HL-60 (cell line): ENCODE measurements around the gene BBS12.
"Not testable (repeated sequence)": the region's sequence is repeated elsewhere in the genome, so short reads cannot be mapped to it uniquely, and the experiment has no call there.

Experiments used
- DNase-seq, 2 experiments: peaks; one replicate each; pipeline ENCODE4 v3.0.0-alpha.2; 2010 to 2020; ENCODE audit warnings: low read depth in 1 of 2, low spot score in 1 of 2
- H3K27ac ChIP-seq: fragments of 250-450 bp; sonication (Bioruptor Pico); replicated peaks from 2 replicates; pipeline ENCODE4 v1.5.1; 2020; ENCODE audit warnings: mild to moderate bottlenecking, moderate library complexity
- H3K27me3 ChIP-seq: fragments of 250-450 bp; sonication (Bioruptor Pico); 2 replicates; pipeline ENCODE4 v1.5.1; 2021; ENCODE audit warnings: mild to moderate bottlenecking, moderate library complexity; ENCODE audit not compliant: insufficient read depth, poor library complexity, severe bottlenecking
- H3K4me3 ChIP-seq: replicated peaks from 2 replicates; pipeline ENCODE4 v1.5.1; 2011; ENCODE audit warnings: mild to moderate bottlenecking, control low read depth, low read length; ENCODE audit not compliant: insufficient read depth
- GABPA ChIP-seq: IDR thresholded peaks from 2 replicates; pipeline ENCODE4 v1.6.1; 2012; ENCODE audit warnings: low read depth
- POLR2AphosphoS5 ChIP-seq: IDR thresholded peaks from 2 replicates; pipeline ENCODE4 v1.6.1; 2012; ENCODE audit warnings: low read depth
- SPI1 ChIP-seq: IDR thresholded peaks from 2 replicates; pipeline ENCODE4 v1.6.1; 2012; ENCODE audit warnings: low read depth, mild to moderate bottlenecking, borderline replicate concordance
- TF ChIP-seq, protein P1 (sequence below): IDR thresholded peaks from one replicate; pipeline ENCODE4 v1.5.1; 2011; ENCODE audit warnings: low read length, control low read depth, inconsistent platforms; ENCODE audit not compliant: insufficient read depth
- TF ChIP-seq, protein P2 (sequence below): IDR thresholded peaks from 2 replicates; pipeline ENCODE4 v1.6.1; 2012; ENCODE audit warnings: low read depth; ENCODE audit not compliant: insufficient replicate concordance

Gene BBS12

GRCh38 chr4:122783301-122784215, 51.1 kb downstream of the BBS12 start:
- TF ChIP-seq SPI1 (no peak), POLR2AphosphoS5 (no peak), GABPA (no peak)
- TF ChIP-seq, protein P1, sequence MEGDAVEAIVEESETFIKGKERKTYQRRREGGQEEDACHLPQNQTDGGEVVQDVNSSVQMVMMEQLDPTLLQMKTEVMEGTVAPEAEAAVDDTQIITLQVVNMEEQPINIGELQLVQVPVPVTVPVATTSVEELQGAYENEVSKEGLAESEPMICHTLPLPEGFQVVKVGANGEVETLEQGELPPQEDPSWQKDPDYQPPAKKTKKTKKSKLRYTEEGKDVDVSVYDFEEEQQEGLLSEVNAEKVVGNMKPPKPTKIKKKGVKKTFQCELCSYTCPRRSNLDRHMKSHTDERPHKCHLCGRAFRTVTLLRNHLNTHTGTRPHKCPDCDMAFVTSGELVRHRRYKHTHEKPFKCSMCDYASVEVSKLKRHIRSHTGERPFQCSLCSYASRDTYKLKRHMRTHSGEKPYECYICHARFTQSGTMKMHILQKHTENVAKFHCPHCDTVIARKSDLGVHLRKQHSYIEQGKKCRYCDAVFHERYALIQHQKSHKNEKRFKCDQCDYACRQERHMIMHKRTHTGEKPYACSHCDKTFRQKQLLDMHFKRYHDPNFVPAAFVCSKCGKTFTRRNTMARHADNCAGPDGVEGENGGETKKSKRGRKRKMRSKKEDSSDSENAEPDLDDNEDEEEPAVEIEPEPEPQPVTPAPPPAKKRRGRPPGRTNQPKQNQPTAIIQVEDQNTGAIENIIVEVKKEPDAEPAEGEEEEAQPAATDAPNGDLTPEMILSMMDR: no peak
- TF ChIP-seq, protein P2, sequence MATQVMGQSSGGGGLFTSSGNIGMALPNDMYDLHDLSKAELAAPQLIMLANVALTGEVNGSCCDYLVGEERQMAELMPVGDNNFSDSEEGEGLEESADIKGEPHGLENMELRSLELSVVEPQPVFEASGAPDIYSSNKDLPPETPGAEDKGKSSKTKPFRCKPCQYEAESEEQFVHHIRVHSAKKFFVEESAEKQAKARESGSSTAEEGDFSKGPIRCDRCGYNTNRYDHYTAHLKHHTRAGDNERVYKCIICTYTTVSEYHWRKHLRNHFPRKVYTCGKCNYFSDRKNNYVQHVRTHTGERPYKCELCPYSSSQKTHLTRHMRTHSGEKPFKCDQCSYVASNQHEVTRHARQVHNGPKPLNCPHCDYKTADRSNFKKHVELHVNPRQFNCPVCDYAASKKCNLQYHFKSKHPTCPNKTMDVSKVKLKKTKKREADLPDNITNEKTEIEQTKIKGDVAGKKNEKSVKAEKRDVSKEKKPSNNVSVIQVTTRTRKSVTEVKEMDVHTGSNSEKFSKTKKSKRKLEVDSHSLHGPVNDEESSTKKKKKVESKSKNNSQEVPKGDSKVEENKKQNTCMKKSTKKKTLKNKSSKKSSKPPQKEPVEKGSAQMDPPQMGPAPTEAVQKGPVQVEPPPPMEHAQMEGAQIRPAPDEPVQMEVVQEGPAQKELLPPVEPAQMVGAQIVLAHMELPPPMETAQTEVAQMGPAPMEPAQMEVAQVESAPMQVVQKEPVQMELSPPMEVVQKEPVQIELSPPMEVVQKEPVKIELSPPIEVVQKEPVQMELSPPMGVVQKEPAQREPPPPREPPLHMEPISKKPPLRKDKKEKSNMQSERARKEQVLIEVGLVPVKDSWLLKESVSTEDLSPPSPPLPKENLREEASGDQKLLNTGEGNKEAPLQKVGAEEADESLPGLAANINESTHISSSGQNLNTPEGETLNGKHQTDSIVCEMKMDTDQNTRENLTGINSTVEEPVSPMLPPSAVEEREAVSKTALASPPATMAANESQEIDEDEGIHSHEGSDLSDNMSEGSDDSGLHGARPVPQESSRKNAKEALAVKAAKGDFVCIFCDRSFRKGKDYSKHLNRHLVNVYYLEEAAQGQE: no peak

GRCh38 chr4:122784261-122784660, 51.8 kb downstream of the BBS12 start:
- no peak overlapping the region for H3K4me3 ChIP-seq
- TF ChIP-seq, protein P2: no peak
- no peak for TF ChIP-seq POLR2AphosphoS5
- TF ChIP-seq, protein P1: no peak
- TF ChIP-seq GABPA: no peak
- TF ChIP-seq SPI1: no peak
- DNase-seq: no peak
- H3K27me3 ChIP-seq: no peaks in the 10 kb centered on the region
- no peak overlapping the region for H3K27ac ChIP-seq

More at GRCh38 chr4:122783301-122784215, 51.1 kb downstream of the BBS12 start:
- no peak overlapping the region for H3K4me3 ChIP-seq
- H3K27ac ChIP-seq: no peak overlapping the region
- no peaks in the 10 kb centered on the region for H3K27me3 ChIP-seq
- no peak for DNase-seq

DNA sequence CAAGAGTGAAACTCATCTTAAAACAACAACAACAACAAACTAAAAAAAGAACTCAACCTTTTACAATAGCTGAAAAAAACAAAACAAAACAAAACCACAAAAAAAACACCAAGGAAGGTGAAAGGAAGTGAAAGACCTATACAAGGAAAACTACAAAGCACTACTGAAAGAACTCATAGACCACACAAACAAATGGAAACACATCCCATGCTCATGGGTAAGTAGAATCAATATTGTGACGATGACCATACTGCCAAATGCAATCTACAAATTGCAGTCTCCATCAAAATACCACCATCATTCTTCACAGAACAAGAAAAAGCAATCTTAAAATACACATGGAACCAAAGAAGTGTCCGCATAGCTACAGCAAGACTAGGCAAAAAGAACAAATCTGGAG, 52.6 kb downstream of the BBS12 start:
- Histone ChIP-seq H3K27me3 (no peaks in the 10 kb centered on the region), H3K4me3 (no peak overlapping the region), H3K27ac (no peak overlapping the region)
- no peak for TF ChIP-seq SPI1
- TF ChIP-seq POLR2AphosphoS5: no peak
- TF ChIP-seq GABPA: no peak
- TF ChIP-seq, protein P1: no peak
- no peak for DNase-seq

GRCh38 chr4:122786296-122786695, 53.8 kb downstream of the BBS12 start:
- H3K4me3 ChIP-seq, DNase-seq, H3K27ac ChIP-seq, H3K27me3 ChIP-seq: not testable (repeated sequence)

- DNase-seq, H3K27me3 ChIP-seq, H3K27ac ChIP-seq, H3K4me3 ChIP-seq: not testable (repeated sequence)
These were observed 54.4 kb downstream of the BBS12 start for GRCh38 chr4:122786920-122787319.
